HCT116 (cell line): ENCODE data around the gene RASSF7. TPM values are rescaled to one million over a fixed set of nuclear protein-coding genes. Genes with fewer than 3 reads are reported as not detected.

Experiments used
- ATAC-seq: fragments of 200-7000 bp; cut with Tn5 transposase; 2 replicates; pipeline ENCODE4 v1.9.1; 2020; ENCODE audit warnings: mild to moderate bottlenecking, moderate library complexity
- BruUV-seq: library from RNA; stranded (reverse); fragments of 400-500 nt; replicated peaks from 2 replicates; lab custom pipeline; 2021; lab: Mats Ljungman, UMichigan
- CTCF ChIA-PET: fragments of 300-600 bp; sonication (Branson Sonifier 250); formaldehyde crosslinking; loops from one replicate; lab custom pipeline; 2021; ENCODE audit warnings: antibody characterized with exemption; lab: Charles Lee
- POLR2A ChIA-PET: fragments of 300-600, 350-600 bp; sonication (Branson Sonifier 250); formaldehyde crosslinking; loops from one replicate; lab custom pipeline; 2021; ENCODE audit warnings: antibody characterized with exemption; lab: Charles Lee
- RAD21 ChIA-PET, 2 experiments: fragments of 300-600 bp; sonication (Branson Sonifier 250); formaldehyde crosslinking; loops; one replicate each; lab custom pipeline; 2023; ENCODE audit warnings: low total read pairs in 2 of 2; ENCODE audit not compliant: uncharacterized antibody in 2 of 2, unreplicated experiment in 2 of 2, low non-redundant PET in 1 of 2; lab: Charles Lee
- DNase-seq: peaks from one replicate; pipeline ENCODE4 v3.0.0-alpha.2; 2010; ENCODE audit warnings: low read depth, low spot score
- H2AFZ ChIP-seq: fragments of 200-600 bp; shearing (Covaris generic), sonication (generic); 2 replicates; pipeline ENCODE4 v1.6.1; 2017; ENCODE audit warnings: low read depth, mixed run types, mixed read lengths, antibody characterized with exemption, low read length; ENCODE audit not compliant: poor library complexity, severe bottlenecking
- H3K27ac ChIP-seq: 2 replicates; pipeline ENCODE4 v1.5.1; 2012; ENCODE audit warnings: low read depth, low read length
- H3K27me3 ChIP-seq: fragments of 200-600 bp; sonication (generic); 2 replicates; pipeline ENCODE4 v1.6.1; 2016; ENCODE audit warnings: mixed run types, low read length, mixed read lengths; ENCODE audit not compliant: insufficient read depth
- H3K36me3 ChIP-seq, 2 experiments: fragments of 200-500 bp in 1 of 2; fragments of 200-600 bp in 1 of 2; sonication (Bioruptor generic) in 1 of 2; sonication (generic) in 1 of 2; 2 replicates each; pipeline versions ENCODE4 v1.5.1 to v1.6.1; 2014 to 2016; ENCODE audit warnings: low read length in 2 of 2, inconsistent platforms in 1 of 2, mixed read lengths in 1 of 2, mixed run types in 1 of 2; ENCODE audit not compliant: insufficient read depth in 2 of 2, control insufficient read depth in 1 of 2
- H3K4me1 ChIP-seq, 2 experiments: fragments of 200-600 bp in 1 of 2; sonication (generic) in 1 of 2; 2 replicates each; pipeline versions ENCODE4 v1.5.1 to v1.6.1; 2012 to 2017; ENCODE audit warnings: low read length in 2 of 2, inconsistent platforms in 1 of 2, mild to moderate bottlenecking in 1 of 2, mixed read lengths in 1 of 2, mixed run types in 1 of 2, moderate library complexity in 1 of 2; ENCODE audit not compliant: insufficient read depth in 2 of 2, control insufficient read depth in 1 of 2
- H3K4me2 ChIP-seq: fragments of 200-600 bp; sonication (generic); 2 replicates; pipeline ENCODE4 v1.6.1; 2017; ENCODE audit warnings: mixed run types, low read length, mixed read lengths
- H3K4me3 ChIP-seq, 2 experiments: fragments of 200-600 bp in 1 of 2; sonication (generic) in 1 of 2; replicated peaks in 1 of 2; 2 replicates each; pipeline ENCODE4 v1.5.1; 2011 to 2016; ENCODE audit warnings: low read length in 2 of 2, control low read depth in 1 of 2, low read depth in 1 of 2, mild to moderate bottlenecking in 1 of 2, mixed read lengths in 1 of 2, mixed run types in 1 of 2
- H3K79me2 ChIP-seq: fragments of 200-600 bp; sonication (generic); 2 replicates; pipeline ENCODE4 v1.6.1; 2017; ENCODE audit warnings: mild to moderate bottlenecking, mixed run types, low read length, moderate library complexity, mixed read lengths; ENCODE audit not compliant: insufficient read depth
- H3K9ac ChIP-seq: fragments of 200-600 bp; sonication (generic); 2 replicates; pipeline ENCODE4 v1.6.1; 2016; ENCODE audit warnings: low read length, mixed read lengths
- H3K9me2 ChIP-seq: fragments of 200-600 bp; sonication (generic), shearing (Covaris generic); 2 replicates; pipeline ENCODE4 v1.6.1; 2017; ENCODE audit warnings: mixed run types, mild to moderate bottlenecking, moderate library complexity; ENCODE audit not compliant: insufficient read depth
- H3K9me3 ChIP-seq, 2 experiments: fragments of 200-500 bp in 1 of 2; fragments of 200-600 bp in 1 of 2; sonication (Bioruptor generic) in 1 of 2; sonication (generic) in 1 of 2; 2 replicates each; pipeline ENCODE4 v1.6.1; 2014 to 2017; ENCODE audit warnings: low read length in 2 of 2, mixed read lengths in 2 of 2, inconsistent platforms in 1 of 2, low read depth in 1 of 2, mild to moderate bottlenecking in 1 of 2, mixed run types in 1 of 2, moderate library complexity in 1 of 2; ENCODE audit not compliant: control insufficient read depth in 1 of 2, insufficient read depth in 1 of 2
- H4K20me1 ChIP-seq: fragments of 200-600 bp; sonication (generic), shearing (Covaris generic); 2 replicates; pipeline ENCODE4 v1.6.1; 2017; ENCODE audit warnings: mixed run types, mild to moderate bottlenecking, moderate library complexity; ENCODE audit not compliant: insufficient read depth
- CBX3 ChIP-seq: IDR thresholded peaks from 2 replicates; pipeline ENCODE4 v1.6.1; 2012; ENCODE audit warnings: low read depth
- CEBPB ChIP-seq: IDR thresholded peaks from 2 replicates; pipeline ENCODE4 v1.6.1; 2012; ENCODE audit warnings: low read depth
- EGR1 ChIP-seq: IDR thresholded peaks from 2 replicates; pipeline ENCODE4 v1.6.1; 2012; ENCODE audit warnings: low read depth
- ELF1 ChIP-seq: IDR thresholded peaks from 2 replicates; pipeline ENCODE4 v1.6.1; 2012; ENCODE audit warnings: low read depth, borderline replicate concordance
- EZH2 ChIP-seq: fragments of 200-600 bp; sonication (generic); IDR thresholded peaks from 2 replicates; pipeline ENCODE4 v1.6.1; 2017; ENCODE audit warnings: antibody characterized with exemption, mixed run types
- EZH2phosphoT487 ChIP-seq: fragments of 200-600 bp; IDR thresholded peaks from 2 replicates; pipeline ENCODE4 v1.6.1; 2018; ENCODE audit warnings: antibody characterized with exemption, borderline replicate concordance
- FOSL1 ChIP-seq: IDR thresholded peaks from 2 replicates; pipeline ENCODE4 v1.6.1; 2012; ENCODE audit warnings: low read depth
- POLR2A ChIP-seq: IDR thresholded peaks from 2 replicates; pipeline ENCODE4 v1.7.0; 2011; ENCODE audit warnings: borderline replicate concordance; ENCODE audit not compliant: insufficient read depth, insufficient read length; ENCODE audit errors: extremely low read depth
- POLR2AphosphoS5 ChIP-seq: IDR thresholded peaks from 2 replicates; pipeline ENCODE4 v1.6.1; 2011; ENCODE audit warnings: mild to moderate bottlenecking, low read depth, low read length, moderate library complexity
- SIN3A ChIP-seq: IDR thresholded peaks from 2 replicates; pipeline ENCODE4 v1.6.1; 2012; ENCODE audit warnings: low read depth
- SRF ChIP-seq: IDR thresholded peaks from 2 replicates; pipeline ENCODE4 v1.6.1; 2012; ENCODE audit warnings: low read depth
- TCF7L2 ChIP-seq: IDR thresholded peaks from 2 replicates; pipeline ENCODE4 v1.7.0; 2011; ENCODE audit warnings: borderline replicate concordance, inconsistent platforms; ENCODE audit not compliant: insufficient read depth, insufficient read length; ENCODE audit errors: extremely low read depth
- YY1 ChIP-seq: IDR thresholded peaks from 2 replicates; pipeline ENCODE4 v1.6.1; 2011; ENCODE audit warnings: low read length, low read depth, moderate library complexity, mild to moderate bottlenecking; ENCODE audit not compliant: insufficient replicate concordance; ENCODE audit errors: extremely low read depth
- ZFX ChIP-seq: fragments of 450-650 bp; IDR thresholded peaks from 2 replicates; pipeline ENCODE4 v1.6.1; 2017
- ZNF274 ChIP-seq: fragments of 200-500 bp; sonication (Bioruptor generic); IDR thresholded peaks from 2 replicates; pipeline ENCODE4 v1.6.1; 2014; ENCODE audit warnings: mild to moderate bottlenecking, low read depth, low read length, inconsistent platforms
- intact Hi-C: fragments of 100-400 bp; cut with micrococcal nuclease; formaldehyde crosslinking; loops from 2 replicates; pipeline ENCODE4 v1.10.0; 2022
- total RNA-seq: library from RNA; stranded (reverse); gene quantifications from one replicate; pipeline ENCODE4 v1.2.1, GENCODE V29; 2021; ENCODE audit not compliant: unreplicated experiment
- TF ChIP-seq, protein P1 (sequence below): IDR thresholded peaks from 2 replicates; pipeline ENCODE4 v1.6.1; 2012; ENCODE audit warnings: low read depth
- TF ChIP-seq, protein P2 (sequence below): IDR thresholded peaks from 2 replicates; pipeline ENCODE4 v1.6.1; 2012
- TF ChIP-seq, protein P3 (sequence below): IDR thresholded peaks from 2 replicates; pipeline ENCODE4 v1.6.1; 2012
- TF ChIP-seq, protein P4 (sequence below), 3 experiments: fragments of 200-600 bp in 1 of 3; sonication (generic) in 1 of 3; IDR thresholded peaks in 2 of 3; conservative IDR thresholded peaks in 1 of 3; 2 replicates each; pipeline ENCODE4 v1.5.1; 2012 to 2017; ENCODE audit warnings: low read depth in 2 of 3, low read length in 2 of 3, antibody characterized with exemption in 1 of 3, borderline replicate concordance in 1 of 3, control low read depth in 1 of 3, mild to moderate bottlenecking in 1 of 3, mixed read lengths in 1 of 3, mixed run types in 1 of 3, moderate library complexity in 1 of 3; ENCODE audit not compliant: insufficient read depth in 1 of 3

The RASSF7 gene
- total RNA-seq, 1 experiment from 2014 or later = 35.9 TPM

DNA sequence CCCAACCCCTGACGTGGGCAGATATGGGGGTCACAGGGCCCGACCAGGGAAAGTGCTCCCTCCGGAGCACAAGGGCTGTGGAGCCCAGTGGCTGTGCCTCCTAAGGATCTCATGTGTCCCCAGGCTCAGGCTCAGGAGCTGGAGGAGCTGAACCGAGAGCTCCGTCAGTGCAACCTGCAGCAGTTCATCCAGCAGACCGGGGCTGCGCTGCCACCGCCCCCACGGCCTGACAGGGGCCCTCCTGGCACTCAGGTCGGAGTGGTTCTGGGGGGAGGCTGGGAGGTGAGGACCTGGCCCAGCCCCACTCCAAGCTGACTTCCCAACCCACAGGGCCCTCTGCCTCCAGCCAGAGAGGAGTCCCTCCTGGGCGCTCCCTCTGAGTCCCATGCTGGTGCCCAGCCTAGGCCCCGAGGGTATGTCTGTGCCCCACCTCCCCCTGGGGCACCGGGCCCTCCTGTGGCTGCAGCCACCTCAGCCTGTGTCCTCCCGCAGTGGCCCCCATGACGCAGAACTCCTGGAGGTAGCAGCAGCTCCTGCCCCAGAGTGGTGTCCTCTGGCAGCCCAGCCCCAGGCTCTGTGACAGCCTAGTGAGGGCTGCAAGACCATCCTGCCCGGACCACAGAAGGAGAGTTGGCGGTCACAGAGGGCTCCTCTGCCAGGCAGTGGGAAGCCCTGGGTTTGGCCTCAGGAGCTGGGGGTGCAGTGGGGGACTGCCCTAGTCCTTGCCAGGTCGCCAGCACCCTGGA lies 2.5 kb downstream of the RASSF7 start:
- RAD21 ChIA-PET = no interaction called here
- H3K9ac ChIP-seq = no peak overlapping the region
- intact Hi-C loops = no loop called here
- TF ChIP-seq YY1 (no peak), CEBPB (no peak), POLR2AphosphoS5 (no peak), SIN3A (no peak), FOSL1 (no peak), ZFX (no peak), CBX3 (no peak), EZH2phosphoT487 (no peak), ELF1 (no peak), POLR2A (no peak), ZNF274 (no peak), EGR1 (no peak), TCF7L2 (no peak), SRF (no peak), EZH2 (no peak)
- TF ChIP-seq, protein P1, sequence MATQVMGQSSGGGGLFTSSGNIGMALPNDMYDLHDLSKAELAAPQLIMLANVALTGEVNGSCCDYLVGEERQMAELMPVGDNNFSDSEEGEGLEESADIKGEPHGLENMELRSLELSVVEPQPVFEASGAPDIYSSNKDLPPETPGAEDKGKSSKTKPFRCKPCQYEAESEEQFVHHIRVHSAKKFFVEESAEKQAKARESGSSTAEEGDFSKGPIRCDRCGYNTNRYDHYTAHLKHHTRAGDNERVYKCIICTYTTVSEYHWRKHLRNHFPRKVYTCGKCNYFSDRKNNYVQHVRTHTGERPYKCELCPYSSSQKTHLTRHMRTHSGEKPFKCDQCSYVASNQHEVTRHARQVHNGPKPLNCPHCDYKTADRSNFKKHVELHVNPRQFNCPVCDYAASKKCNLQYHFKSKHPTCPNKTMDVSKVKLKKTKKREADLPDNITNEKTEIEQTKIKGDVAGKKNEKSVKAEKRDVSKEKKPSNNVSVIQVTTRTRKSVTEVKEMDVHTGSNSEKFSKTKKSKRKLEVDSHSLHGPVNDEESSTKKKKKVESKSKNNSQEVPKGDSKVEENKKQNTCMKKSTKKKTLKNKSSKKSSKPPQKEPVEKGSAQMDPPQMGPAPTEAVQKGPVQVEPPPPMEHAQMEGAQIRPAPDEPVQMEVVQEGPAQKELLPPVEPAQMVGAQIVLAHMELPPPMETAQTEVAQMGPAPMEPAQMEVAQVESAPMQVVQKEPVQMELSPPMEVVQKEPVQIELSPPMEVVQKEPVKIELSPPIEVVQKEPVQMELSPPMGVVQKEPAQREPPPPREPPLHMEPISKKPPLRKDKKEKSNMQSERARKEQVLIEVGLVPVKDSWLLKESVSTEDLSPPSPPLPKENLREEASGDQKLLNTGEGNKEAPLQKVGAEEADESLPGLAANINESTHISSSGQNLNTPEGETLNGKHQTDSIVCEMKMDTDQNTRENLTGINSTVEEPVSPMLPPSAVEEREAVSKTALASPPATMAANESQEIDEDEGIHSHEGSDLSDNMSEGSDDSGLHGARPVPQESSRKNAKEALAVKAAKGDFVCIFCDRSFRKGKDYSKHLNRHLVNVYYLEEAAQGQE = no peak
- TF ChIP-seq, protein P2, sequence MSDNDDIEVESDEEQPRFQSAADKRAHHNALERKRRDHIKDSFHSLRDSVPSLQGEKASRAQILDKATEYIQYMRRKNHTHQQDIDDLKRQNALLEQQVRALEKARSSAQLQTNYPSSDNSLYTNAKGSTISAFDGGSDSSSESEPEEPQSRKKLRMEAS = no peak
- TF ChIP-seq, protein P3, sequence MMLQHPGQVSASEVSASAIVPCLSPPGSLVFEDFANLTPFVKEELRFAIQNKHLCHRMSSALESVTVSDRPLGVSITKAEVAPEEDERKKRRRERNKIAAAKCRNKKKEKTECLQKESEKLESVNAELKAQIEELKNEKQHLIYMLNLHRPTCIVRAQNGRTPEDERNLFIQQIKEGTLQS = no peak
- TF ChIP-seq, protein P4, sequence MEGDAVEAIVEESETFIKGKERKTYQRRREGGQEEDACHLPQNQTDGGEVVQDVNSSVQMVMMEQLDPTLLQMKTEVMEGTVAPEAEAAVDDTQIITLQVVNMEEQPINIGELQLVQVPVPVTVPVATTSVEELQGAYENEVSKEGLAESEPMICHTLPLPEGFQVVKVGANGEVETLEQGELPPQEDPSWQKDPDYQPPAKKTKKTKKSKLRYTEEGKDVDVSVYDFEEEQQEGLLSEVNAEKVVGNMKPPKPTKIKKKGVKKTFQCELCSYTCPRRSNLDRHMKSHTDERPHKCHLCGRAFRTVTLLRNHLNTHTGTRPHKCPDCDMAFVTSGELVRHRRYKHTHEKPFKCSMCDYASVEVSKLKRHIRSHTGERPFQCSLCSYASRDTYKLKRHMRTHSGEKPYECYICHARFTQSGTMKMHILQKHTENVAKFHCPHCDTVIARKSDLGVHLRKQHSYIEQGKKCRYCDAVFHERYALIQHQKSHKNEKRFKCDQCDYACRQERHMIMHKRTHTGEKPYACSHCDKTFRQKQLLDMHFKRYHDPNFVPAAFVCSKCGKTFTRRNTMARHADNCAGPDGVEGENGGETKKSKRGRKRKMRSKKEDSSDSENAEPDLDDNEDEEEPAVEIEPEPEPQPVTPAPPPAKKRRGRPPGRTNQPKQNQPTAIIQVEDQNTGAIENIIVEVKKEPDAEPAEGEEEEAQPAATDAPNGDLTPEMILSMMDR (IDR thresholded peaks at IDR 0.05 in 2 of 3, conservative IDR thresholded peaks at IDR 0.05 in 1 of 3; ENCODE audit: borderline replicate concordance in 1 of 3, insufficient read depth in 1 of 3, low read depth in 2 of 3, low read length in 2 of 3) = no peak

More for the DNA sequence above, 2.5 kb downstream of the RASSF7 start:
- ChIA-PET CTCF (no interaction called here), POLR2A (interaction anchor here (2.1 kb wide), 1 partner anchor 13 kb away, joined by 8 read pairs; the partner anchor contains the start of gene PHRF1)
- Histone ChIP-seq H3K4me1 (peaks cover 23 to 65% of the 10 kb centered on the region in 2 experiments), H4K20me1 (no peaks in the 10 kb centered on the region), H3K4me2 (no peak overlapping the region), H3K9me3 (no peaks in the 10 kb centered on the region), H2AFZ (no peak overlapping the region), H3K79me2 (peaks cover 15% of the 10 kb centered on the region), H3K36me3 (0 out of 4 replicates have a peak, but pooled peaks cover 0 to 3% of the 10 kb centered on the region in 2 experiments), H3K9me2 (no peaks in the 10 kb centered on the region), H3K27ac (peak overlapping the region; percentile 17; the same call in 1 of the 2 replicates), H3K27me3 (no peaks in the 10 kb centered on the region), H3K4me3 (no peak overlapping the region)
- no peak for DNase-seq
- no peak for ATAC-seq
- no TSS peak for BruUV-seq
